ENCODE data around the gene TRA2B.

Gene TRA2B

GRCh38 chr3:185937689-185938374 lies at the start of gene TRA2B:
Gene TRA2B (minus strand): TSS chr3:185938014. CDS start chr3:185937860, 154 bp downstream.
- peak; percentile 84 to 100 (median 98) for DNase-seq

DNA sequence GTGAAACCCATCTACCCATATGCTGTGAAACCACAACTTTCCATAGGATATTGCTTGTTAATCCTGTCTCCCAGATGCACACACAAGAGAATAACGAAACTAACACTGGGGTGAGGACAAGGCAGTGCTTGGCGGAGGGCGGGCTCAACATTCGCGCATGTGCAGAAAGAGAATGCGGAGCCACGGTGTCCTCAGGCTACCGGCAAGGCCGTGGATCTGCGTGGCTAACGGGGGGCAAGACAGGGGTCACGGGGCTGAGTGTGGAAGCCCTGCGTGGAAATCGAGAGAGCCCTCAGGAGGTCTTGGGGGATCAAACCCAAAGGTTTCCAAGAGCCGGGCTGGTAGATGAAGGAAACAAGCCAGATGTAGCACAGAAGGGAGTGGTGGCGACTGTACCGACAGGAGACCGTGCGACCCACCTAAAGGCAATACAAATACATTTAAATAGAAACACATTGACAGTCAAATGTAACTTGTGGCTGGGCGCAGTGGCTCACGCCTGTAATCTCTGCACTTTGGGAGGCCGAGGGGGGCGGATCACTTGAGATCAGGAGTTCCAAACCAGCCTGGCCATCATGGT lies 48.5 kb upstream of the TRA2B start:
- DNase-seq: no peak

- no peak for DNase-seq
Observed at GRCh38 chr3:185984203-185984602, 46.4 kb upstream of the TRA2B start.

DNA sequence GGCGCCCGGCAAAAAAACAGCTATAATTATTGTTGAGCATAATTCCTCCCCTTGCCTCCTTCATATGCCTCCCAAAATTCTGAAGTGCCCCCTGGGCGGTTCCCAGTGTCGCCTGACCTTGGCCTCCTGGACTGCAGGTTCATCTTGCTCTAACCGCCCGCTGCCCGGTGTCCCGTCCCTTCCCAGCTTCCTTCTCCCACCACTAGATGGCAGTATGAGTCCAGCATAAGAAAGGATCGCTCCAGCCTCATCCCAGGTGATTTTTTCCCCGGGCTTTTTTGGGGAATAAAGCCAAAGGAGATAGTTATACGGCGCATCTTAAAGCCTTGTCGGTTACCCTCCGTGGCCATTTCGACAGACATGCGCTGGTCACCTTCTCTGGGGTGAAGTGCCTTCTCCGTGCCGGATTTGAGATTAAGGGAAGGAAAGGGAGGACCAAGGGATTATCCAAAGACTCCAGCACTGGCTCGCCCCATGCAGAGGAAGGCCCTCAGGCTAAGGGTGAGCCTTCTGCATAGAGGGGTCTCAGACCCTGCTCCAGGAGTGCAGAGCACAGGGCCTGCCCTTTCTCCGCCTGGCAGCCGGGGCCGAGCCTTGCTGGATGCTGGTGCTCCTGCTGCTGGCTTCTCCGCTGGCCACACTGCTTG lies 45.8 kb upstream of the TRA2B start:
- DNase-seq: peak in 57 of 58 donors; percentile 3 to 81 (median 51)

DNA sequence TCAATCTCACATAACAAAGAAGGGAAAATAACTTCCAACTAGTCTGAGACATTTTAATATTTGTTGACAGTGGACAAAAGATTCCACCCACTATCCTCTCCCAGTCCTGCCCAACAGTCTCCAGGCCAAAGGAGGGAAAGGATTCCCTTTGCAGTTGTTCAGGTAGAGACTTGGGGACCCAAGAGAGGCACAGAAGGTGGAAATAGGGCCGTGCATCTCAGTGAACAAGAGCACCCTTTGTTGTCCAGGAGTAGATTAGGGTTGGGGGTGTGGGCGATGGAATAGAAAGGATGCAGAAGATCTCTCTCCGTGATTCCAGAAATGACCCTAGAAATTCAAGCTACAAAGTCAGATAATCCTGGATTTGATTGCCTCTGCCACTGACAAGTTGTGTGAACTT lies 44.8 kb upstream of the TRA2B start:
- DNase-seq: no peak

- DNase-seq: no peak
Observed at GRCh38 chr3:185981621-185982020, 43.8 kb upstream of the TRA2B start.

- no peak for DNase-seq
Observed at GRCh38 chr3:185979721-185980121, 41.9 kb upstream of the TRA2B start.

DNA sequence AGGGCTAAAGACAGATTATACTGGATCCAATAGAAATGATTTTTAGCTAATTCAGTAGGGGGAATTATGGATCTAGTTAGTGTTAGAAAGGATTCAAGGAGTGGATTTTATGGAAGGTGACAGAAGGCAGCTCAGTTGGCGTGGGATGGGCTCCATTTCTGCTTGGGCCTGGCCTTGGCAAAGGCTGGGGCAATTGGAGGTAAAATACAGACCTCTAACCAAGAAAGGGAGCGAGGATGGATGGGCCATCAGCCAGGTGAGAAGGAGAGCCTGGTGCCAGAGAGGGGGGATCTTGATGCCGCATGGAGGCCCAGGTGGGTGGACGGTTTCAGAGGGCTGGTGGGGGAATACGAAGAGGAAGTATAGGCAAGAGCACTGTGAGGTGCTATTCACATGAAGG lies 40.7 kb upstream of the TRA2B start:
- DNase-seq: no peak

GRCh38 chr3:185977679-185978040 lies 39.8 kb upstream of the TRA2B start:
- no peak for DNase-seq

GRCh38 chr3:185976977-185977678 lies 39.3 kb upstream of the TRA2B start:
- DNase-seq: peak in 56 of 58 donors; percentile 4 to 93 (median 54)

GRCh38 chr3:185976100-185976499 lies 38.3 kb upstream of the TRA2B start:
- DNase-seq: no peak

- no peak for DNase-seq
Observed at GRCh38 chr3:185971579-185971978, 33.8 kb upstream of the TRA2B start.

DNA sequence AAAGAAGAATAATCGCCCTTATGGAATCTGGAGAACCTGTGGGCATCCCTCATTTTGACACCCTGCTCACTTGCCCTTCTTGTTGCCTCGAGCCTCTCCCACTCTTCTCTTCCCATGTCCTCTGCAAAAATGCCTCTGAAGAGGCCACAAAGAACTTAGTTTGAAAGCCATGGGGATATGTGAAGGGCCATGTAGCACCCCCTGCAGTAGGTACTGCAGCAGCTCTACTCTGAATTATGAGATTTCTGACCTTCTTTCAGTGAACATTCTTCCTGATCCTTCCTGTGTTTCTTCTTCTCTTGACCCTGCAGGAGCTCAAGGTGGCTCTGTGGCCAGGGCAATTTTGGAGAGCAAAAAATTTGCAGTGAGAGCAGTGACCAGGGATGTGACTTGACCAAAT lies 30.4 kb upstream of the TRA2B start:
- DNase-seq: no peak

DNA sequence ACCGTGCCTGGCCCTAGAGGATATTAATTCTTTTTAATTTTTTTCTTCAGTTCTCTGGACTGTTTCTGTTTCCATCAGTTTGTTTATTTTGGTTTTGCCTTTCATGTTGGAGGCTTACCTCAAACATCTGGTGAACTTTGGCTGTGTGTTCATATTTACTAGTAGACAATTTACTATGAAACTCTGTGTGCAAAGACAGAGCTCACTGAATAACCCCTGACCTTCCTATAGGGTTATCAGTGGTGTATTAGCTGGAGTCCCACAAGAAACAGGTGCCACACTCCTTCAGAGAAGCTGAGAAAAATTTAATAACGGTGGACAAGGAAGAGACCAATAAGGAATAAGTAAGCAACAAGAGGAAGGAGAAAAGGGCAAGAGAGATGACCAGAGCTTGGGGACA lies 28.8 kb upstream of the TRA2B start:
- no peak for DNase-seq

DNA sequence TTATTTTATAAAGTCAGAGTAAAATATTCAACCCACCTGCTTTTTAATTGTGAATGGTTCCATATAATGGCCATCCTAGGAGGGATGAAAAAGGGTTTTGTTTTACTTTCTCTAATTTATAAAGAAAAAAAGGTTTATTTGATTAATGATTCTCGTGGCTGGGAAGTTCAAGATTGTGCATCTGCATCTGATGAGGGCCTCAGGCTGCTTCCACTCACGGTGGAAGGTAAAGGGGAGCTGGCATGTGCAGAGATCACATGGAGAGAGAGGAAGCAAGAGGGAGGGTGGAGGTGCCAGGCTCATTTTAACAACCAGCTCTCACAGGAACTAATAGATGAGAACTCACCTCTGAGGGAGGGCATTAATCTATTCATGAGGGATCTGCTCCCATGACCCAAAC lies 27.7 kb upstream of the TRA2B start:
- DNase-seq: no peak

DNA sequence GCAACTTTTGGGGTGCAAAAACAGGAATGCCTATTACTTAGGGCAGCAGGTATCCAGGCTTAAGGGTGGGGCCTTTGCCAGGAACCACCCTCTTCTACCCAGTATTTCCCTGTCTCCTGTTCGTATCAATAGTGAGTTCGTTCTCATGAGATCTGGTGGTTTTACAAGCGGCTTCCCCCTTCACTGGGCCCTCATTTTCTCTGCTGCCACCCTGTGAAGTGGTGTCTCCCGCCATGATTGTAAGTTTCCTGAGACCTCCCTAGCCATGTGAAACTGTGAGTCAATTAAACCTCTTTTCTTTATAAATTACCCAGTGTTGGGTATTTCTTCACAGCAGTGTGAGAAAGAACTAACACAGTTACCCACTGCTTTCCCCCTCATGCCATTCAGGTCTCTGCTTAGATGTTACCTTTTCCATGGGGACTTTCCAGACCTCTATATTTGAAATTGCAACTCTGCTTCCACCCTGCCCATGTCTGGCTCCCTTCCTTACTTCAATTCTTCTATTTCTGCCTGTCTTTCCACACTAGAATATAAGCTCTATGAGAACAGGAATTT lies 23.9 kb upstream of the TRA2B start:
- DNase-seq: no peak

DNA sequence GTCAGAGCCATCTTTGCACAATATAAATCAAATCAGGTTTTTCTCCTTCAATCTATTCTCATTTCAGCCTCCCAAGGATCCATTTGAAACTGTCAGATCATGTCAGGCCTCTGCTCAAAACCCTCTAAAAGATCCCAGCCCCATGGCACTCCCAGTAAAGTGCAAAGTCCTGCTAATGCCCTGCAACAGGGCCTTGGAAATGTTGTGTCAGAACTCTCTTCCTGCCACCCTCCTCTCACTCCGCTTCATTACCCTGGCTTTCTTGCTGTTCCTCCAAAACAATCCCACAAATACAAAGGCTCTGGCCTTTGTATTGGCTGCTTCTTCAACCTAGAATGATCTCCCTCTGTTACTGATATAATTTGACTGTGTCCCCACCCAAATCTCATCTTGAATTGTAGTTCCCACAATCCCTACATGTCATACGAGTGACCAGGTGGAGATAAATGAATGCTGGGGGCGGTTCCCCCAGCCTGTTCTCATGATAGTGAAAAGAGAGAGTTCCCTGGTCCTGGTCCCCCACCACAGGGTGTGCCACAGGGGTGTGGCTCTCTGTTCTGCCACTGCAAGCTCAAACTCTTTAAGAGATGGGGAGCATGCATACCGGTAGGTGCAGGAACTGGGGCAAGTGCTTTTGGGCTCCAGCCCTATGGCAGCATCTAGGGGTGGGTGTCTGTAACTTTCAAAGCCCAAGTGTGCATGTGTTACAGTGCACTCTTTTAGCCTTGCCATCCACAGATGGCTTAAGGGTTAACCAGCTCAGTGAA lies 22.9 kb upstream of the TRA2B start:
- DNase-seq: no peak

DNA sequence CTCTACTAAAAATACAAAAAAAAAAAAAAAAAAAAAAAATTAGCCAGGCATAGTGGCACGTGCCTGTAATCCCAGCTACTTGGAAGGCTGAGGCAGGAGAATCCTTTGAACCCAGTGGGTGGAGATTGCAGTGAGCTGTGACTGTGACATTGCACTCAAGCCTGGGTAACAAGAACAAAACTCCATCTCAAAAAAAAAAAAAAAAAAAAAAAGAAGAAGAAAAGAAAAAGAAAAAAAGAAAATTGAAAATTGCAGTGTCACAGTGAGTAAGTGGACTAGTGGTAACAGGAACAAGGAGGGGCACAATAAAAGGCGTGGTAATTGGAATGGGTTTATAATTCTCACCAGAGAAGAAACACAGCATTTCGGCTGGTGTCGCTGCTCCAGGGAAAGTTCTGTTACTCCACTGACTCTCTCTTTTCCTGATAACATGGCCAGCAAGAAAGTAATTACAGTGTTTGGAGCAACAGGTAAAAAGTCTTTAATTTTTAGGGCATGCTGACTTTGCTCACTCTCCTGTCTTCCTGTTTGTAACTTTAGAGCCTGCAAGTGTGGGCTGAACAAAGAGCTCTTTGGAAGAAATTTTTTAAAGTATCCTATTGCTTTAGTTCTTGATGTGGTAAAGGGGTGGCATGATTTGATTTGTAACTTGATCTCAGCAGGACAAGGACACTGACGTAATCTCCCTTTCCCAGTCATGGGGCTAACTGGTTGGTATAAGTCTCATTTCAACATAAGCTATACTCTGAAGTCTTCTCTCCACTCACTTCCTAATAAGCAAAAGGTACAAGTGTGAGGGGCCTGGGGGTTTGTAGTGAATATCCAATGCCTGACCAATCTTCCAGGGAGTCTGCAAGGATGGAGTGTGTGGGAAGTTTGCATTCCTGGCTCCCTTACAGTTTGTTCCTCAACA lies 22.1 kb upstream of the TRA2B start:
- DNase-seq: no peak

DNA sequence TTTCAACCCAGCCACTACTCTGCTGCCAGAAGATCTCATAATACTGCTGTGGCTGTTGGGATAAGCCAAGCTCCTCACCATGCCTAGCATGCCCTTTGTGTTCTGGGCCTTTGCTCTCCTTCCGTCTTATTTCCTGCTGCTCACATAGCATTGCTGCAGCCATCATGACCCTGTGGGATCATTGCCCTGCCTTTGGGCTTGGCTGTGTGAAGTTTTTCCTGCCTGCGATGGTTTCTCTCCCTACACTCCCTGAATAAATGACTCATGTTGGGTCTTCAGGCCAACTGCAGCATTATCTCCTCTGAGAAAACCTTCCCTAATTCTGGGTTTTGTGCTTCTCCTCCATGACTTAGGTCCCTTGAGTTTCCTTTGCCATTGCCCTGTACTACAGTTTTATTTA lies 20.8 kb upstream of the TRA2B start:
- no peak for DNase-seq

GRCh38 chr3:185956244-185956643 lies 18.4 kb upstream of the TRA2B start:
- no peak for DNase-seq
